ENCODE data around the gene TLN1. TPM values are rescaled to one million over a fixed set of nuclear protein-coding genes. Genes with fewer than 3 reads are reported as not detected.
A peak's percentile ranks its signal among the peaks of the same experiment; 100 is the strongest.

Gene TLN1
- total and polyA plus RNA-seq, 2 of the 8 experiments (the other 6 are each of a cell fraction or from before 2014, with no cell fraction given) = 28.1 to 90.1 TPM

- Histone ChIP-seq H2BK120ac (replicated peaks; ENCODE audit: low read depth, low read length) (no peak overlapping the region), H3K56ac (replicated peaks; ENCODE audit: insufficient read length, low read depth, low read length) (no peak overlapping the region), H3K9ac (replicated peaks in 1 of 4; ENCODE audit: extremely low read depth in 1 of 4, low read depth in 3 of 4, low read length in 3 of 4) (no peak overlapping the region), H2BK15ac (ENCODE audit: low read length) (no peak overlapping the region), H3K18ac (ENCODE audit: extremely low read depth, low read length) (no peak overlapping the region), H3K23ac (ENCODE audit: insufficient read length) (no peak overlapping the region), H3K79me2 (ENCODE audit: control insufficient read depth in 1 of 2, insufficient read depth in 2 of 2, low read length in 2 of 2) (peaks cover 2 to 56% of the 10 kb centered on the region in 2 experiments), H3K9me3 (ENCODE audit: insufficient read depth in 2 of 2, low read depth in 1 of 2, low read length in 1 of 2) (no peaks in the 10 kb centered on the region; a peak in 1 of 4 replicates), H4K8ac (ENCODE audit: extremely low read depth, insufficient read depth, low read length) (no peak overlapping the region), H4K91ac (replicated peaks; ENCODE audit: insufficient read length, low read length) (no peak overlapping the region), H3K79me1 (ENCODE audit: low read depth, low read length) (peaks cover 16% of the 10 kb centered on the region), H4K5ac (ENCODE audit: insufficient read length, low read depth, low read length) (no peak overlapping the region), H3K4me3 (ENCODE audit: extremely low read depth in 1 of 4, insufficient read depth in 2 of 4, low read depth in 3 of 4, low read length in 4 of 4) (0 out of 8 replicates have a peak overlapping the region, but pooled peaks of 1 of the 4 experiments have one; percentile 46), H3K27ac (ENCODE audit: low read depth, low read length) (no peak overlapping the region), H3K36me3 (ENCODE audit: control insufficient read depth in 2 of 4, insufficient read depth in 4 of 4, low read length in 3 of 4) (peaks cover 3 to 12% (median 8%) of the 10 kb centered on the region in 4 experiments), H3K14ac (ENCODE audit: insufficient read length) (no peak overlapping the region), H4K20me1 (replicated peaks in 1 of 2; ENCODE audit: control insufficient read depth in 1 of 2, insufficient read depth in 2 of 2, low read length in 2 of 2) (peaks cover 0 to 6% of the 10 kb centered on the region in 2 experiments), H2BK20ac (ENCODE audit: low read length) (no peak overlapping the region), H3K23me2 (ENCODE audit: low read depth, low read length) (peaks cover 15% of the 10 kb centered on the region; the same call in 1 of the 2 replicates), H2AFZ (ENCODE audit: low read length) (no peak overlapping the region), H2BK12ac (ENCODE audit: low read depth, low read length) (no peak overlapping the region; the same call in 1 of the 2 replicates), H3K27me3 (replicated peaks in 1 of 4; ENCODE audit: control insufficient read depth in 3 of 4, extremely low read depth in 1 of 4, insufficient read depth in 3 of 4, low read length in 3 of 4) (no peaks in the 10 kb centered on the region), H3K4ac (replicated peaks; ENCODE audit: insufficient read length, low read depth, low read length) (no peak overlapping the region), H2BK5ac (ENCODE audit: low read depth, low read length) (no peak overlapping the region), H3K4me1 (replicated peaks in 1 of 4; ENCODE audit: control insufficient read depth in 3 of 4, insufficient read depth in 4 of 4, low read length in 3 of 4) (peaks cover 21 to 46% (median 32%) of the 10 kb centered on the region in 4 experiments), H2AK5ac (ENCODE audit: low read depth, low read length) (no peak overlapping the region), H3K4me2 (ENCODE audit: insufficient read depth in 1 of 2, low read depth in 2 of 2, low read length in 2 of 2) (peak overlapping the region; percentile 44 to 92; a peak in 3 of 4 replicates)
- 80% methylated on average over 3 of the region's 3 CpGs; no CpG with 5 or more reads in 1 of the 2 experiments for WGBS, 2 experiments (ENCODE audit: extremely low coverage in 1 of 2, insufficient coverage in 1 of 2, insufficient read length in 1 of 2, insufficient replicate concordance in 2 of 2, low coverage in 1 of 2, low lambda C conversion rate in 2 of 2, missing lambda C conversion rate in 1 of 2)
- POLR2A ChIA-PET (ENCODE audit: partially characterized antibody) = interaction anchor here (0.8 to 11.1 kb wide), 15 partner anchors 7 to 72 kb away, joined by 3 to 158 read pairs (median 6); partner anchors contain the start of genes CCDC107, GBA2, RGP1 and RMRP
- FAIRE-seq = no peak
- no peak for TF ChIP-seq JUND (IDR thresholded peaks at IDR 0.05; ENCODE audit: low read length)
- TF ChIP-seq TEAD4 (IDR thresholded peaks at IDR 0.05; ENCODE audit: low read depth, low read length) = no peak
- no peak for TF ChIP-seq TBP (IDR thresholded peaks at IDR 0.05; ENCODE audit: low read depth, low read length)
- no peak for TF ChIP-seq HDAC6 (IDR thresholded peaks at IDR 0.05; ENCODE audit: low read depth, low read length)
- no peak for TF ChIP-seq HDAC2 (IDR thresholded peaks at IDR 0.05; ENCODE audit: borderline replicate concordance in 1 of 2, low read depth in 2 of 2, low read length in 2 of 2)
- TF ChIP-seq, protein P1, sequence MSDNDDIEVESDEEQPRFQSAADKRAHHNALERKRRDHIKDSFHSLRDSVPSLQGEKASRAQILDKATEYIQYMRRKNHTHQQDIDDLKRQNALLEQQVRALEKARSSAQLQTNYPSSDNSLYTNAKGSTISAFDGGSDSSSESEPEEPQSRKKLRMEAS (IDR thresholded peaks at IDR 0.05) = no peak
- no peak for TF ChIP-seq CHD1 (IDR thresholded peaks at IDR 0.05; ENCODE audit: low read depth, low read length)
- CTCF ChIA-PET (ENCODE audit: partially characterized antibody) = interaction anchor here (0.6 to 16.0 kb wide), 21 partner anchors 12 to 195 kb away, joined by 3 to 198 read pairs (median 9); partner anchors contain the start of genes ARHGEF39, CCDC107, GBA2 and MSMP
- no peak for DNase-seq (ENCODE audit: low read depth in 1 of 2, low spot score in 2 of 2)
Measured at GRCh38 chr9:35729101-35729500, 2.9 kb downstream of the TLN1 start.
